ENCODE measurements around the gene TARS2. TPM values are rescaled to one million over a fixed set of nuclear protein-coding genes. Genes with fewer than 3 reads are reported as not detected.

TARS2 gene
- polyA plus RNA-seq, 3 donors: 12.0 to 14.7 (median 14.6) TPM

DNA sequence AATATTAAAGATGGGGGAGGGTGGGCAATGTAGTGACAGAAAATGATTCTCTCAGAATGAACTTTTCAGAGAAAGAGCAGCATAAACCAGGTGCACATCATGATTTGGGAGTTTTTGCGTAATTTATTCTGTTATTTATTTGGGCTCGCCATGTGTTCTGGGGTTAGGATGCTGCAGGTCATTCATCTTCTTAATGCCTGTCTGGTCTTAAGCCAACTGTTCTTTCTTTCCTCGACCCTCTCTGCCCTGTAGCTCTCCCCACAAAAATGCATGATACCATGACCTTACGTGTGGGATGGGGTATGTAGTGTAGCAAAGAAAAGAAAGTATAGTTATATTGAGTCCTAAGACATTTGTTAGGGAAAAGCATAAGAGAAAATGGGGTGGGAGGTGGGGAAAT lies 12.3 kb upstream of the TARS2 start:
- Histone ChIP-seq H3K36me3 (replicated peaks in 1 of 2; ENCODE audit: control insufficient read depth in 1 of 2, insufficient read depth in 2 of 2, low read length in 2 of 2) (peaks cover 36 to 43% of the 10 kb centered on the region in 2 donors), H3K4me1 (ENCODE audit: control insufficient read depth in 1 of 2, insufficient read depth in 2 of 2, low read length in 2 of 2) (no peaks in the 10 kb centered on the region), H3K4me3 (replicated peaks in 1 of 3; ENCODE audit: low read depth in 2 of 3, low read length in 3 of 3) (no peak overlapping the region), H3K79me2 (ENCODE audit: insufficient read depth, low read length) (no peaks in the 10 kb centered on the region), H3K4me2 (replicated peaks; ENCODE audit: extremely low read depth, low read length, poor library complexity, severe bottlenecking) (no peak overlapping the region), H3K9ac (ENCODE audit: insufficient read depth, low read length, poor library complexity, severe bottlenecking) (no peak overlapping the region), H3K27ac (ENCODE audit: low read depth in 1 of 2, low read length in 2 of 2) (no peak overlapping the region), H2AFZ (ENCODE audit: insufficient read depth, low read depth, low read length, poor library complexity, severe bottlenecking) (no peak overlapping the region), H3K27me3 (ENCODE audit: control insufficient read depth in 2 of 2, insufficient read depth in 2 of 2, low read length in 2 of 2) (peaks cover 0 to 2% of the 10 kb centered on the region in 2 donors), H4K20me1 (ENCODE audit: insufficient read depth, low read length) (no peaks in the 10 kb centered on the region), H3K9me3 (replicated peaks in 1 of 2; ENCODE audit: control insufficient read depth in 1 of 2, insufficient read depth in 1 of 2, low read length in 2 of 2) (no peaks in the 10 kb centered on the region)
- H3K27ac Mint-ChIP-seq: peak overlapping the region in 1 of 7 donors; percentile 28
- no peaks in the 10 kb centered on the region for H3K4me1 Mint-ChIP-seq
- intact Hi-C loops (cut with micrococcal nuclease): no loop called here
- H3K27me3 Mint-ChIP-seq (ENCODE audit: low read depth in 3 of 3): peaks cover 0 to 2% (median 0%) of the 10 kb centered on the region in 3 donors
- whole genome bisulfite sequencing (ENCODE audit: insufficient coverage): no CpG with 5 or more reads among the region's 4 CpGs
- no peak for DNase-seq
- no peaks in the 10 kb centered on the region for H3K9me3 Mint-ChIP-seq
- peaks cover 33 to 38% of the 10 kb centered on the region in 2 donors for H3K36me3 Mint-ChIP-seq
- H3K4me3 Mint-ChIP-seq: no peak overlapping the region
- no peak for TF ChIP-seq CTCF (IDR thresholded peaks at IDR 0.05)

GRCh38 chr1:150476754-150477153 lies 10.5 kb upstream of the TARS2 start:
- no peak overlapping the region for H3K4me3 ChIP-seq (replicated peaks in 1 of 3; ENCODE audit: low read depth in 2 of 3, low read length in 3 of 3)
- peaks cover 0 to 2% of the 10 kb centered on the region in 2 donors for H3K27me3 ChIP-seq (ENCODE audit: control insufficient read depth in 2 of 2, insufficient read depth in 2 of 2, low read length in 2 of 2)
- Mint-ChIP-seq H3K36me3 (peaks cover 16 to 19% of the 10 kb centered on the region in 2 donors), H3K9me3 (peaks cover 0 to 1% (median 0%) of the 10 kb centered on the region in 7 donors), H3K27ac (peak overlapping the region in 1 of 7 donors; percentile 8), H3K4me1 (no peaks in the 10 kb centered on the region), H3K4me3 (no peak overlapping the region), H3K27me3 (ENCODE audit: low read depth in 3 of 3) (peaks cover 0 to 4% (median 3%) of the 10 kb centered on the region in 3 donors)
- H3K79me2 ChIP-seq (ENCODE audit: insufficient read depth, low read length): no peaks in the 10 kb centered on the region
- no peak for DNase-seq
- peaks cover 18 to 24% of the 10 kb centered on the region in 2 donors for H3K36me3 ChIP-seq (replicated peaks in 1 of 2; ENCODE audit: control insufficient read depth in 1 of 2, insufficient read depth in 2 of 2, low read length in 2 of 2)
- no peak for TF ChIP-seq CTCF (IDR thresholded peaks at IDR 0.05)
- H3K9me3 ChIP-seq (replicated peaks in 1 of 2; ENCODE audit: control insufficient read depth in 1 of 2, insufficient read depth in 1 of 2, low read length in 2 of 2): no peaks in the 10 kb centered on the region
- no peak overlapping the region for H3K4me2 ChIP-seq (replicated peaks; ENCODE audit: extremely low read depth, low read length, poor library complexity, severe bottlenecking)
- H3K9ac ChIP-seq (ENCODE audit: insufficient read depth, low read length, poor library complexity, severe bottlenecking): no peak overlapping the region
- no peaks in the 10 kb centered on the region for H4K20me1 ChIP-seq (ENCODE audit: insufficient read depth, low read length)
- no peak overlapping the region for H2AFZ ChIP-seq (ENCODE audit: insufficient read depth, low read depth, low read length, poor library complexity, severe bottlenecking)
- no peaks in the 10 kb centered on the region for H3K4me1 ChIP-seq (ENCODE audit: control insufficient read depth in 1 of 2, insufficient read depth in 2 of 2, low read length in 2 of 2)
- no CpG with 5 or more reads among the region's 3 CpGs for WGBS (ENCODE audit: insufficient coverage)
- intact Hi-C loops (cut with micrococcal nuclease): no loop called here
- H3K27ac ChIP-seq (ENCODE audit: low read depth in 1 of 2, low read length in 2 of 2): no peak overlapping the region

Data from CD14-positive monocyte (primary cell).